HG03060 (cell line): ENCODE measurements around the gene KCNN4.

ENCODE experiments used
- ATAC-seq: cut with Tn5 transposase; IDR thresholded peaks from one replicate; pipeline ENCODE4 v1.9.1; 2021; ENCODE audit warnings: low read depth, moderate number of reproducible peaks; ENCODE audit not compliant: unreplicated experiment

KCNN4 gene

GRCh38 chr19:43721469-43722048, 59.2 kb downstream of the KCNN4 start:
- ATAC-seq: no peak

- ATAC-seq: no peak
Observed at GRCh38 chr19:43720936-43721335, 59.8 kb downstream of the KCNN4 start.

- no peak for ATAC-seq
Observed at GRCh38 chr19:43719918-43720317, 60.9 kb downstream of the KCNN4 start.

GRCh38 chr19:43719378-43719868, 61.4 kb downstream of the KCNN4 start:
- no peak for ATAC-seq

- no peak for ATAC-seq
Observed at GRCh38 chr19:43718627-43719377, 62.0 kb downstream of the KCNN4 start.
